ENCODE measurements around the gene ICE2. TPM values are rescaled to one million over a fixed set of nuclear protein-coding genes. Genes with fewer than 3 reads are reported as not detected.
A peak's percentile ranks its signal among the peaks of the same experiment; 100 is the strongest.

The ICE2 gene
- total RNA-seq, 4 donors from 2014 or later = 14.4 to 21.2 (median 17.5) TPM

DNA sequence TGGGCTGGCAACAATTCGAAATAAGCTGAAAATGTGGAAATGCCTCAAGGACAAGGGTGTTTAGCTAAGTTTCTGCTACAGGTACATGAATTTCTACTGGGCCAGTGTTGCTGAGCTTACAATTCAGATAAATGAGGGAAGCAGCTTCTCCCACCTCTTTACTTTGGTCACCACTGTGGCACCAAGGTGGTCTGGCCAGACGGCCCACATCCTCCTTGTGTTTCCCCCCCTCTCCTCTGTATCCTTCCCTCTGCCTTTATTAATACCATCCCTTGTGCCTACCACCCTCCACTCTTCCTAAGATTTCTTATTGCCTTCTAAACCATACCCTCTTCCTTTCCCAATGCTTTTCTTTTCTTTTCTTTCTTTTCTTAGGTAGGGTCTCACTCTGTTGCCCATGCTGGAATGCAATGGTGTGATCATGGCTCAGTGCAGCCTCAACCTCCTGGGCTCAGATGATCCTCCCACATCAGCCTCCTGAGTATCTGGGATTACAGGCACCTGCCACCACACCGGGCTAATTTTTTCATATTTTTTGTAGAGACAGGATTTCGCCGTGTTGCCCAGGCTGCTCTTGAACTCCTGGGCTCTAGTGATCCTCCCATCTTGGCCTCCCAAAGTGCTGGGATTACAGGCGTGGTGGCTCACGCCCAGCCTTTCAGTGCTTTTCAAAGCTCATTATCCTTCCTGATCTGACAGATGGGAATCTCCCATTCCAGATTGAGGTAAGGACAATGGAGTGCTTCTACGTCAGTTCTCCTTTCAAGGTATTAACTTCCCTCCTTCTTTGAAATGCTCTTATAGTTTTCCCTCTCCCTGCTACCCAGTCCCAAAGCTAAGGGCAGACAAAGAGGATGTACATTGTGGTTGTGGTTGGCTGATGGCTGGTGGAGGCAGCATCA, 95.9 kb downstream of the ICE2 start:
- WGBS, 2 donors = 74 to 77% methylated on average over 8 of the region's 8 CpGs
- TF ChIP-seq, protein P1, sequence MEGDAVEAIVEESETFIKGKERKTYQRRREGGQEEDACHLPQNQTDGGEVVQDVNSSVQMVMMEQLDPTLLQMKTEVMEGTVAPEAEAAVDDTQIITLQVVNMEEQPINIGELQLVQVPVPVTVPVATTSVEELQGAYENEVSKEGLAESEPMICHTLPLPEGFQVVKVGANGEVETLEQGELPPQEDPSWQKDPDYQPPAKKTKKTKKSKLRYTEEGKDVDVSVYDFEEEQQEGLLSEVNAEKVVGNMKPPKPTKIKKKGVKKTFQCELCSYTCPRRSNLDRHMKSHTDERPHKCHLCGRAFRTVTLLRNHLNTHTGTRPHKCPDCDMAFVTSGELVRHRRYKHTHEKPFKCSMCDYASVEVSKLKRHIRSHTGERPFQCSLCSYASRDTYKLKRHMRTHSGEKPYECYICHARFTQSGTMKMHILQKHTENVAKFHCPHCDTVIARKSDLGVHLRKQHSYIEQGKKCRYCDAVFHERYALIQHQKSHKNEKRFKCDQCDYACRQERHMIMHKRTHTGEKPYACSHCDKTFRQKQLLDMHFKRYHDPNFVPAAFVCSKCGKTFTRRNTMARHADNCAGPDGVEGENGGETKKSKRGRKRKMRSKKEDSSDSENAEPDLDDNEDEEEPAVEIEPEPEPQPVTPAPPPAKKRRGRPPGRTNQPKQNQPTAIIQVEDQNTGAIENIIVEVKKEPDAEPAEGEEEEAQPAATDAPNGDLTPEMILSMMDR (IDR thresholded peaks at IDR 0.05) = no peak
- TF ChIP-seq POLR2A (IDR thresholded peaks at IDR 0.05) = no peak
- intact Hi-C loops (cut with DNase I; ENCODE audit: low total_unique reads) = no loop called here
- no peak overlapping the region for H3K4me3 ChIP-seq (ENCODE audit: low read depth, poor library complexity, severe bottlenecking)
- DNase-seq (ENCODE audit: low spot score in 2 of 2) = peak in 1 of 2 donors; percentile 46

DNA sequence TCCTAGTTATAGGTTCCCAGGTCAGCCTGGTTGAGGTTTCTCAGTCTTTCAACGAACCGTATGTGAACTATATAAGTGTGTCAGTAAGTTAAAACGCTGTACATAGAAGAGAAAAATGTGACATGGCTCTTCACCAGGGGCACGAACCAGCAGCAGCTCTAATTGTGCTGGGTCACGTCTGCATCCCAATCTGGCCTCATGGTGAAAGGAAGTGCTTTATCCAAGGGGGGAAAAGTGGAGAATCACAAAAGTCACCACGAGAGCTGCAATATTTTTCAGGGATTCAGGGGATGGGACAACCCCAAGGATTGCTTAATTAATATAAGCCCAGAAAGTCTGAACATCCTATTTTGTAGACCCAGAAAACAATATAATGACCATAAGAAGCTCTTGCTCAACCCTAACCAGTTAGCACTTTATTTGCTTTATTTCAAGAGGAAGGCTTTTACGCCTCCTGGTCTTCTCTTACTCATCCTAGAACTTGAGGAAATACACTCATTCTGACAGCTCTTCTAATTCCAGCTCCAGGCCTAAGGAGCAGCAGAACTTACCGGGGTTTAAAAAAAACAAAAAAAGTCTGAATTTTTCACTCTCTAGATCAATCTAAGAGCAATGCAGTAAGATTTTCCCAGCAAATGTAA, 97.7 kb downstream of the ICE2 start:
- 65 to 68% methylated on average over 8 of the region's 8 CpGs for WGBS, 2 donors

DNA sequence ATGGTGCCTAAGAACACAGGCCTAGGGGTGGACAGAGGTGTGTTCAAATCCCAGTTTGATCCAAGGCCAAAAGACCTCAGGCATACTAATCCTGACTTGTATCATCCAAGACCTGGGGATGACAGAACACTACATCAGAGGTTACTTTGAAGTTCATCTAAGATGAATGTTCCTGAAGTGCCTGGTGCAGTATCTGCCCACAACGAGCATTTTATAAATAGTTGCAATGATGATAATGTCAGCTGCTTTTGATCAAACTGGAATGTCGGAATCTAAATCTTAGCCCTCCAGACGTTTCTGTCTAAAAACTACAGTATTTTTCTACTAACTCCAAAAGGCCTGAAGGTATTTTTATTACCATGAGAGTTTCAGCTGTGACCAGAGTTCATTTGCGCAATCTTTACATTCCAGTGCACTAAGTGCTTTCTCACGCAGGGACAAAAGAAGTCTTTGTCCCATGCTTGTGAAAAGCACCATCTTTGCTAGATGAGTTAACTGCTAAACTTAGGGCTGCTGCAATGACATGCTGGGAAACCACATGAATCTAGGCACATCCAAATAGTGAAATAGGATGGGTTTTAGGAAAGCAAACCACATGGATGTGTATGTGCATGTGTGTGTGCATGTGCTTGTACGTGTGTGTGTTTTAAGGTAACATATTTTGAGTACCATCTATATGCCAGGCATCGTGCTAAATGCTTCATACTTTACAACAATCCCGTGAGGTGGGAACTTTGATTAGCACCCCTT, 99.2 kb downstream of the ICE2 start:
- H3K4me3 ChIP-seq (ENCODE audit: low read depth, poor library complexity, severe bottlenecking) = no peak overlapping the region
- DNase-seq (ENCODE audit: low spot score in 2 of 2) = no peak
- WGBS, 2 donors = 40 to 46% methylated on average over 8 of the region's 8 CpGs
- intact Hi-C loops (cut with DNase I; ENCODE audit: low total_unique reads) = no loop called here
- no peak for TF ChIP-seq POLR2A (IDR thresholded peaks at IDR 0.05)
- TF ChIP-seq, protein P1 (IDR thresholded peaks at IDR 0.05) = no peak

More for the DNA sequence above, 97.7 kb downstream of the ICE2 start:
- intact Hi-C loops (cut with DNase I; ENCODE audit: low total_unique reads) = no loop called here
- no peak for TF ChIP-seq POLR2A (IDR thresholded peaks at IDR 0.05)
- TF ChIP-seq, protein P1 (IDR thresholded peaks at IDR 0.05) = no peak
- no peak overlapping the region for H3K4me3 ChIP-seq (ENCODE audit: low read depth, poor library complexity, severe bottlenecking)
- peak in 1 of 2 donors; percentile 63 for DNase-seq (ENCODE audit: low spot score in 2 of 2)

- TF ChIP-seq, protein P1 (IDR thresholded peaks at IDR 0.05) = no peak
- no peak for TF ChIP-seq POLR2A (IDR thresholded peaks at IDR 0.05)
- intact Hi-C loops (cut with DNase I; ENCODE audit: low total_unique reads) = no loop called here
- WGBS, 2 donors = 95 to 96% methylated on average over 1 of the region's 1 CpG
- no peak overlapping the region for H3K4me3 ChIP-seq (ENCODE audit: low read depth, poor library complexity, severe bottlenecking)
- DNase-seq (ENCODE audit: low spot score in 2 of 2) = no peak
Measured at GRCh38 chr15:60379185-60379524, 99.8 kb downstream of the ICE2 start.

DNA sequence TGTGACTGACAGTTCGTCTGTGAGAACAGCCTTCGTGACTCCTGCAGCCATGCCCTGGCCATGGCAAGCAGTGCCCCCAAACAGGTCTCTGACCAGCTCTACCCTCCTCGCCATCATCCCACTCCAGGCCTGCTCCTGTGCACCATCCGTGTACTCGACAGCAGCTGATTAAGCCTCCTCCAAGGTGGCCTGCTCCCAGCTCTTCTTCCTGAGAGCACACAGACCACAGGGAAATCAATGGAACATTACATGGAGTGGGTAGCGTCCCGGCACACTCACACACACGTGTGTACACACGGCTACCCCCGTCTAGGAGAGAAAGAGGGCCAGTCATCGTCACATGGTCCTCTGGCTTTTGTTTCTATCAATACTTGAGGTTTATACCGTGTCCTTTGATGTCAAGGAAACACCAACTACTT, 102.3 kb downstream of the ICE2 start:
- intact Hi-C loops (cut with DNase I; ENCODE audit: low total_unique reads) = no loop called here
- no peak overlapping the region for H3K4me3 ChIP-seq (ENCODE audit: low read depth, poor library complexity, severe bottlenecking)
- TF ChIP-seq, protein P1 (IDR thresholded peaks at IDR 0.05) = no peak
- TF ChIP-seq POLR2A (IDR thresholded peaks at IDR 0.05) = no peak
- no peak for DNase-seq (ENCODE audit: low spot score in 2 of 2)
- 51 to 58% methylated on average over 12 of the region's 12 CpGs for WGBS, 2 donors

Data from lower leg skin (tissue), 4 donors.